Thymus (tissue), 14 donors: ENCODE results near the gene ALKBH3. TPM values are rescaled to one million over a fixed set of nuclear protein-coding genes. Genes with fewer than 3 reads are reported as not detected.

Experiments used
- DNase-seq, 9 donors: peaks; one replicate each; pipeline ENCODE4 v3.0.0-alpha.2; 2013; ENCODE audit warnings: low spot score in 9 of 9, low read depth in 6 of 9, missing footprints in 1 of 9
- H3K27ac ChIP-seq, 2 donors: one replicate each; pipeline ENCODE4 v1.5.1; 2013; ENCODE audit warnings: control low read depth in 1 of 2, low read depth in 1 of 2, low read length in 1 of 2, mild to moderate bottlenecking in 1 of 2, moderate library complexity in 1 of 2
- H3K27me3 ChIP-seq, 2 donors: one replicate each; pipeline ENCODE4 v1.5.1; 2013; ENCODE audit warnings: low read length in 1 of 2; ENCODE audit not compliant: control insufficient read depth in 2 of 2, insufficient read depth in 1 of 2
- H3K36me3 ChIP-seq, 2 donors: one replicate each; pipeline ENCODE4 v1.5.1; 2013; ENCODE audit warnings: low read length in 1 of 2, mild to moderate bottlenecking in 1 of 2, moderate library complexity in 1 of 2; ENCODE audit not compliant: control insufficient read depth in 2 of 2, insufficient read depth in 2 of 2
- H3K4me1 ChIP-seq, 2 donors: one replicate each; pipeline ENCODE4 v1.5.1; 2013; ENCODE audit warnings: low read length in 2 of 2; ENCODE audit not compliant: control insufficient read depth in 2 of 2, insufficient read depth in 2 of 2
- H3K4me3 ChIP-seq, 2 donors: one replicate each; pipeline ENCODE4 v1.5.1; 2013; ENCODE audit warnings: low read length in 2 of 2, control low read depth in 1 of 2, mild to moderate bottlenecking in 1 of 2
- H3K9me3 ChIP-seq, 2 donors: one replicate each; pipeline ENCODE4 v1.5.1; 2013; ENCODE audit warnings: low read length in 1 of 2, mild to moderate bottlenecking in 1 of 2; ENCODE audit not compliant: control insufficient read depth in 2 of 2, insufficient read depth in 1 of 2
- WGBS: extraction: QIAGEN DNeasy Blood & Tissue Kit; methylation state at CpG from one replicate; pipeline ENCODE4 v1.1.7; 2013; 5-methylcytosine and 5-hydroxymethylcytosine counted together
- long read RNA-seq, 10 donors: transcript quantifications; one replicate each; lab custom pipeline, GENCODE V29; 2026
- polyA plus RNA-seq: library from polyadenylated mRNA; stranded (reverse); fragments of 200-250 nt; gene quantifications from one replicate; pipeline ENCODE4 v1.2.3, GENCODE V29; 2013
- total RNA-seq: library from RNA; stranded (reverse); fragments of 120-200 nt; gene quantifications from one replicate; pipeline ENCODE4 v1.2.4, GENCODE V29; 2013
- donor health status: healthy.

The ALKBH3 gene
- total RNA-seq, result 36.0 TPM
- polyA plus RNA-seq, result 33.5 TPM
- long read RNA-seq, donor 1, partial matches to known transcripts, result 0 of 2 reads
- long read RNA-seq, donor 1, other reads (novel, unspliced or antisense), result 0 of 2 reads
- long read RNA-seq, donor 2, result 0 reads
- long read RNA-seq, donor 3, transcript ALKBH3-201 (10 exons, 1,474 nt), result major isoform, 5 of 6 reads
- long read RNA-seq, donor 3, partial matches to known transcripts, result 0 of 6 reads
- long read RNA-seq, donor 3, other reads (novel, unspliced or antisense), result 0 of 6 reads
- long read RNA-seq, donor 4, partial matches to known transcripts, result 0 of 3 reads
- long read RNA-seq, donor 4, other reads (novel, unspliced or antisense), result 0 of 3 reads
- long read RNA-seq, donor 5, partial matches to known transcripts, result 0 of 6 reads
- long read RNA-seq, donor 5, other reads (novel, unspliced or antisense), result 0 of 6 reads
- long read RNA-seq, donor 6, transcript ALKBH3-201 (10 exons, 1,474 nt), result major isoform, 7 of 7 reads
- long read RNA-seq, donor 6, partial matches to known transcripts, result 0 of 7 reads
- long read RNA-seq, donor 6, other reads (novel, unspliced or antisense), result 0 of 7 reads
- long read RNA-seq, donor 7, partial matches to known transcripts, result 0 of 3 reads
- long read RNA-seq, donor 7, other reads (novel, unspliced or antisense), result 0 of 3 reads
- long read RNA-seq, donor 8, partial matches to known transcripts, result 0 of 2 reads
- long read RNA-seq, donor 8, other reads (novel, unspliced or antisense), result 0 of 2 reads
- long read RNA-seq, donor 9, partial matches to known transcripts, result 0 of 2 reads
- long read RNA-seq, donor 9, other reads (novel, unspliced or antisense), result 0 of 2 reads
- long read RNA-seq, donor 10, transcript ALKBH3-201 (10 exons, 1,474 nt), result major isoform, 7 of 7 reads
- long read RNA-seq, donor 10, partial matches to known transcripts, result 0 of 7 reads
- long read RNA-seq, donor 10, other reads (novel, unspliced or antisense), result 0 of 7 reads

- Histone ChIP-seq H3K9me3 (peaks cover 0 to 4% of the 10 kb centered on the region in 2 donors), H3K4me1 (peaks cover 9 to 12% of the 10 kb centered on the region in 2 donors), H3K27me3 (no peaks in the 10 kb centered on the region), H3K36me3 (peaks cover 3 to 18% of the 10 kb centered on the region in 2 donors), H3K27ac (peak within 1 kb of the TSS; percentile 18 to 36), H3K4me3 (peak within 1 kb of the TSS; percentile 81 to 84)
- WGBS, result 1% methylated on average over 36 of the region's 36 CpGs
- DNase-seq, result peak; percentile 66 to 94 (median 81)
Observed at GRCh38 chr11:43880640-43881159, at the start of gene ALKBH3. ALKBH3 (plus strand) TSS chr11:43880831; CDS start chr11:43882653, 1,822 bp downstream.

- Histone ChIP-seq H3K36me3 (peaks cover 2 to 5% of the 10 kb centered on the region in 2 donors), H3K9me3 (no peaks in the 10 kb centered on the region), H3K4me1 (no peaks in the 10 kb centered on the region), H3K27me3 (no peaks in the 10 kb centered on the region), H3K27ac (no peak overlapping the region), H3K4me3 (no peak overlapping the region)
- no peak for DNase-seq
- 92% methylated on average over 5 of the region's 5 CpGs for WGBS
Observed at GRCh38 chr11:43830928-43831440, 49.6 kb upstream of the ALKBH3 start.

- H3K4me3 ChIP-seq, result no peak overlapping the region
- H3K4me1 ChIP-seq, result no peaks in the 10 kb centered on the region
- H3K27me3 ChIP-seq, result no peaks in the 10 kb centered on the region
- WGBS, result over 99% methylated on average over 4 of the region's 4 CpGs
- peaks cover 2 to 5% of the 10 kb centered on the region in 2 donors for H3K36me3 ChIP-seq
- H3K9me3 ChIP-seq, result no peaks in the 10 kb centered on the region
- H3K27ac ChIP-seq, result no peak overlapping the region
- no peak for DNase-seq
Observed at GRCh38 chr11:43832536-43832935, 48.1 kb upstream of the ALKBH3 start.

DNA sequence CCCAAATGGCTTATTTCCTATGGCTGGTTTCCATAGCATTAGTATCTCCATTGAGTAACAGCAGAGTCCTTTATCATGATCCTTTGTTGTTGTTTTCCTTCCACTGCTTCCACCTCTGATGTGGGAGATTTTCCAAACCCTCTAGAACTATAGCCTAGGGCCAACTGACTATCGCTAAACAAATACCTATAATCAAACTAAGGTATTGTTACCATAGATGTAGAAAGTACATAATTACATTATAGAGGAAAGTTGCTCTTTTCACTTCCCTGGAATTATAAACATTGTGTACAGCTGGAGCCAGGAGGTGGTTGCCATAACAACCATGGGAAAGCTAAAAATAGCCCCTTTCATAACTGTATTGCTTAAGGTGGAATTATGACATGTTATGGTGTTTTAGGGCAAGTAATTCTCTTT is 47.0 kb upstream of the ALKBH3 start:
- WGBS, result 99% methylated on average over 1 of the region's 1 CpG
- Histone ChIP-seq H3K36me3 (peaks cover 2 to 5% of the 10 kb centered on the region in 2 donors), H3K4me3 (no peak overlapping the region), H3K27ac (no peak overlapping the region), H3K27me3 (no peaks in the 10 kb centered on the region), H3K4me1 (no peaks in the 10 kb centered on the region), H3K9me3 (no peaks in the 10 kb centered on the region)
- DNase-seq, result no peak

DNA sequence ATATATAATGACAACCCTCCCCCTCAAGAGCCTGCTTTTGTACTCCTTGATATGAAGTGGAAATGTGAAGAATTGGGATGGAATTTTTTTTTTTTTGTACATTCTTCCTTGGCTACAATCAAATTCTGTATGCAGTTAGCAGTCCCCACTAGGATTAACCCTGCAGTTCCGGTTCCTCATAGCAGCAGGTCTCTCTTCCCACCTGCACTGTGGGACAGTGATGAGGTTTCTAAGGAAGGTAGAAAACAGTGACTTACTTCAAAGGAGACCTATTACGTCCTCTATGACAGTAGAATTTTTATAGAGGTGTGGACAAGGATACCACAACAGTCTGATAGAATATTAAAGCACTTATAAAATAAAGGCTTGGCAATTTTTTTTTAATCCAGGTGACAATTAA is 46.3 kb upstream of the ALKBH3 start:
- Histone ChIP-seq H3K9me3 (no peaks in the 10 kb centered on the region), H3K36me3 (peaks cover 2 to 5% of the 10 kb centered on the region in 2 donors), H3K4me1 (no peaks in the 10 kb centered on the region), H3K4me3 (no peak overlapping the region), H3K27ac (no peak overlapping the region), H3K27me3 (no peaks in the 10 kb centered on the region)
- 99% methylated on average over 2 of the region's 2 CpGs for WGBS
- no peak for DNase-seq

DNA sequence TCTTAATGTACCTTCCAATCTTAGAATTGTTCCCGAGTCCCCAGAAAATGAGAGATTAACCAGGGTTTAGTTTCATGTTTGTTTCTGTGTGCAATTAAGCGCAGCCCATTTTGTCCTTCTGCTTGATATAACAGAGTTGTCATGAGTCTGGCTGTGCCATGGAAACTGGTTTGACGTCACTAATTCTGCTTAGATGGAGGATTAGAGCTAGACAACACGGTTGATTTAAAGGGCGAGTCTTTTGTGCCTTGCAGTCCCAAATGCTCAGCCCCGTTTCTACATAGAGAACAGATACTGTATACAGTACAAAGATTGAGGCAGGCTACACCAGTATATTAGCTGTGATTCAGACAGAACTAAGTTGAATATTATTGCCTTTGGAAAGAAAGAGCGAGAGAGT is 45.5 kb upstream of the ALKBH3 start:
- Histone ChIP-seq H3K4me3 (no peak overlapping the region), H3K27me3 (no peaks in the 10 kb centered on the region), H3K27ac (no peak overlapping the region), H3K36me3 (peaks cover 2 to 5% of the 10 kb centered on the region in 2 donors), H3K9me3 (no peaks in the 10 kb centered on the region), H3K4me1 (no peaks in the 10 kb centered on the region)
- no peak for DNase-seq
- 98% methylated on average over 7 of the region's 7 CpGs for WGBS

DNA sequence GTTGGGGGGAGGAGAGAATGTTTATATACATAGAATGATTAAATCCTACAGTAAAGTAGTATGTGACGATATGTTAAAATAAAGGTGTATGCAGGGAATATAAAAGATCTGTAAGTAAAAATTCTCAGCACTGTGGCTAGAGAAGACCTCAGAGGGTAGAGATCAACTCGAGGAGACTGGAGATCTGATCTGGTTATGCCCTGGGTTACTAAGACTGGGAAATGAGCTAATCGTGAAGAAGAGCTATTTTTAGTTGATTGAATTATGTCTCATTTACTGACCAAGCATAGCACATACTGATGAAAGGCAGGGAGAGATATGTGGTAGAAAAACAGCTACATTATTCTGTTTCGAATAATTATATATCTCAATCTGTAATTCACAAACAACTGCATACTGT is 42.8 kb upstream of the ALKBH3 start:
- Histone ChIP-seq H3K36me3 (peaks cover 0 to under 1% of the 10 kb centered on the region in 2 donors), H3K9me3 (no peaks in the 10 kb centered on the region), H3K27me3 (no peaks in the 10 kb centered on the region), H3K4me1 (no peaks in the 10 kb centered on the region), H3K4me3 (no peak overlapping the region), H3K27ac (no peak overlapping the region)
- WGBS, result 92% methylated on average over 4 of the region's 4 CpGs
- DNase-seq, result no peak

- H3K4me1 ChIP-seq, result no peaks in the 10 kb centered on the region
- H3K9me3 ChIP-seq, result no peaks in the 10 kb centered on the region
- no peak overlapping the region for H3K27ac ChIP-seq
- WGBS, result 90% methylated on average over 1 of the region's 1 CpG
- no peak for DNase-seq
- no peaks in the 10 kb centered on the region for H3K27me3 ChIP-seq
- H3K36me3 ChIP-seq, result no peaks in the 10 kb centered on the region
- no peak overlapping the region for H3K4me3 ChIP-seq
Observed at GRCh38 chr11:43842021-43842420, 38.6 kb upstream of the ALKBH3 start.
